IPS-18a (cell line): ENCODE data around the gene ANKRD11.
A peak's percentile ranks its signal among the peaks of the same experiment; 100 is the strongest.
"Not testable (repeated sequence)": the region's sequence is repeated elsewhere in the genome, so short reads cannot be mapped to it uniquely, and the experiment has no call there.

Source experiments
- H3K27ac ChIP-seq: one replicate; pipeline ENCODE4 v1.5.1; 2013; ENCODE audit warnings: low read length
- H3K27me3 ChIP-seq: one replicate; pipeline ENCODE4 v1.6.1; 2013; ENCODE audit warnings: mild to moderate bottlenecking, low read length; ENCODE audit not compliant: control insufficient read depth, insufficient read depth
- H3K36me3 ChIP-seq: one replicate; pipeline ENCODE4 v1.6.1; 2013; ENCODE audit warnings: low read depth, low read length; ENCODE audit not compliant: control insufficient read depth
- H3K4me1 ChIP-seq: one replicate; pipeline ENCODE4 v1.6.1; 2013; ENCODE audit warnings: low read depth, low read length; ENCODE audit not compliant: control insufficient read depth
- H3K4me3 ChIP-seq: one replicate; pipeline ENCODE4 v1.5.1; 2013; ENCODE audit warnings: low read length
- H3K9ac ChIP-seq: one replicate; pipeline ENCODE4 v1.6.1; 2013; ENCODE audit warnings: mild to moderate bottlenecking, low read length, moderate library complexity
- H3K9me3 ChIP-seq: one replicate; pipeline ENCODE4 v1.6.1; 2013; ENCODE audit warnings: low read depth, low read length; ENCODE audit not compliant: control insufficient read depth

Gene ANKRD11

GRCh38 chr16:89257281-89257731, 233.1 kb downstream of the ANKRD11 start:
- Histone ChIP-seq H3K27ac (no peak overlapping the region), H3K4me3 (no peak overlapping the region), H3K27me3 (peaks cover 21% of the 10 kb centered on the region), H3K36me3 (no peaks in the 10 kb centered on the region), H3K9ac (no peak overlapping the region), H3K9me3 (no peaks in the 10 kb centered on the region), H3K4me1 (no peaks in the 10 kb centered on the region)

GRCh38 chr16:89256651-89257254, 233.6 kb downstream of the ANKRD11 start:
- H3K27me3 ChIP-seq: peaks cover 21% of the 10 kb centered on the region
- no peak overlapping the region for H3K4me3 ChIP-seq
- H3K9me3 ChIP-seq: no peaks in the 10 kb centered on the region
- no peaks in the 10 kb centered on the region for H3K36me3 ChIP-seq
- no peak overlapping the region for H3K27ac ChIP-seq
- H3K9ac ChIP-seq: no peak overlapping the region
- H3K4me1 ChIP-seq: no peaks in the 10 kb centered on the region

- no peak overlapping the region for H3K27ac ChIP-seq
- H3K36me3 ChIP-seq: no peaks in the 10 kb centered on the region
Observed at GRCh38 chr16:89253548-89254287, 236.6 kb downstream of the ANKRD11 start.

GRCh38 chr16:89248196-89248982, 242.0 kb downstream of the ANKRD11 start:
- Histone ChIP-seq H3K4me3 (peak overlapping the region; percentile 51), H3K27me3 (peaks cover 20% of the 10 kb centered on the region), H3K9ac (no peak overlapping the region), H3K36me3 (no peaks in the 10 kb centered on the region), H3K9me3 (no peaks in the 10 kb centered on the region), H3K27ac (no peak overlapping the region), H3K4me1 (no peaks in the 10 kb centered on the region)

More at GRCh38 chr16:89253548-89254287, 236.6 kb downstream of the ANKRD11 start:
- Histone ChIP-seq H3K9me3 (no peaks in the 10 kb centered on the region), H3K27me3 (peaks cover 25% of the 10 kb centered on the region), H3K9ac (no peak overlapping the region), H3K4me3 (no peak overlapping the region), H3K4me1 (no peaks in the 10 kb centered on the region)

- not testable (repeated sequence) for H3K9me3 ChIP-seq, H3K9ac ChIP-seq, H3K27ac ChIP-seq, H3K36me3 ChIP-seq, H3K4me1 ChIP-seq
- H3K27me3 ChIP-seq: peaks cover 20% of the 10 kb centered on the region
- peak overlapping the region; percentile 51 for H3K4me3 ChIP-seq
Observed at GRCh38 chr16:89247734-89248075, 242.7 kb downstream of the ANKRD11 start.

- Histone ChIP-seq H3K9ac (peak overlapping the region; percentile 12), H3K4me3 (peak overlapping the region; percentile 53), H3K36me3 (no peaks in the 10 kb centered on the region)
Observed at GRCh38 chr16:89246903-89247733, 243.2 kb downstream of the ANKRD11 start.

GRCh38 chr16:89246383-89246902, 243.9 kb downstream of the ANKRD11 start:
- Histone ChIP-seq H3K36me3 (no peaks in the 10 kb centered on the region), H3K27me3 (peaks cover 20% of the 10 kb centered on the region), H3K4me1 (no peaks in the 10 kb centered on the region), H3K4me3 (peak overlapping the region; percentile 53), H3K9me3 (no peaks in the 10 kb centered on the region), H3K9ac (peak overlapping the region; percentile 12), H3K27ac (no peak overlapping the region)

More at GRCh38 chr16:89246903-89247733, 243.2 kb downstream of the ANKRD11 start:
- Histone ChIP-seq H3K9me3 (no peaks in the 10 kb centered on the region), H3K27ac (no peak overlapping the region), H3K4me1 (no peaks in the 10 kb centered on the region), H3K27me3 (peaks cover 20% of the 10 kb centered on the region)

- Histone ChIP-seq H3K36me3 (no peaks in the 10 kb centered on the region), H3K27ac (no peak overlapping the region), H3K4me3 (no peak overlapping the region), H3K4me1 (no peaks in the 10 kb centered on the region), H3K27me3 (peaks cover 20% of the 10 kb centered on the region), H3K9me3 (no peaks in the 10 kb centered on the region), H3K9ac (no peak overlapping the region)
Observed at GRCh38 chr16:89244754-89245153, 245.6 kb downstream of the ANKRD11 start.

- H3K9me3 ChIP-seq, H3K36me3 ChIP-seq, H3K9ac ChIP-seq, H3K4me1 ChIP-seq, H3K27ac ChIP-seq, H3K4me3 ChIP-seq: not testable (repeated sequence)
- H3K27me3 ChIP-seq: peaks cover 20% of the 10 kb centered on the region
Observed at GRCh38 chr16:89244264-89244663, 246.1 kb downstream of the ANKRD11 start.

- Histone ChIP-seq H3K27ac (no peak overlapping the region), H3K36me3 (no peaks in the 10 kb centered on the region), H3K4me1 (no peaks in the 10 kb centered on the region), H3K4me3 (no peak overlapping the region), H3K27me3 (peaks cover 16% of the 10 kb centered on the region), H3K9ac (no peak overlapping the region), H3K9me3 (no peaks in the 10 kb centered on the region)
Observed at GRCh38 chr16:89243664-89244063, 246.7 kb downstream of the ANKRD11 start.

GRCh38 chr16:89242795-89243200, 247.6 kb downstream of the ANKRD11 start:
- Histone ChIP-seq H3K9me3 (no peaks in the 10 kb centered on the region), H3K4me3 (no peak overlapping the region), H3K9ac (no peak overlapping the region), H3K36me3 (no peaks in the 10 kb centered on the region), H3K27ac (no peak overlapping the region), H3K27me3 (peaks cover 7% of the 10 kb centered on the region), H3K4me1 (no peaks in the 10 kb centered on the region)
